ENCODE results near the gene KLHL2.

DNA sequence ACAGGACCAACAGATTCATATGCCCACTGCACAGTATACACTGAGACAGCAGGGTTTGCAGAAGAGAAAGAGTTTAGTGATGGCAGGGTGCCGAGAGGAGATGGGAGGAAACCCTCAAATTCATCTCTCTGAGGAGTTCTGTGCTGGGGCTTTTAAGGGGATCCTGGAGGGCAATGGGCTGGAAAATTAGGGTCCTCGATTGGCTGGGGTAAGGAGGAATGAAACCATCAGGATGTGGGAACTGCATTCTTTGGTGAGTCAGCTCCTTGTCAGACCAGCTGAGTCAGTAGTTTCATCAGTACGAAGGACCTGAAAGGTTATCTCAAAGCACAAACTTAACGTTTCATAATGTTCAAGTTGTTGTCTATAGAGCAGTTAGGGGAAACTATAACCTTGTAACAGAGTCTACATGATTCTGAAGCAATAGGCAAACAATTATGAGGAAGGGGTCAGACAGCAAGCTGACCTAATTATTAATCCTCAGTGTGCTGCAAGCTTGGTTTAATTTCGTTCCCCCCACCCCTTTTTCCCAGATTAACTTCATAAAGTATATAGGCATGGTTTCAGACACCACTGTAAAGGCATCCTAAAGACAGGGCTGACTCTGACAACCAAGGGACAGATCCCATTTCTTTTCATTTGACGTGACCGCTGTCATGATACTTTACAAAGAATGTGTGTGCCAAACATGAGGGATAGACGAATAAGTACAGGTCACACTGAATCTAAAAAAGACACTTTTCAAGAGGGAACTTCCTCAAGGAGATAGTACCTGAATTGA is 118.6 kb downstream of the KLHL2 start:
- TF ChIP-seq, protein P1, sequence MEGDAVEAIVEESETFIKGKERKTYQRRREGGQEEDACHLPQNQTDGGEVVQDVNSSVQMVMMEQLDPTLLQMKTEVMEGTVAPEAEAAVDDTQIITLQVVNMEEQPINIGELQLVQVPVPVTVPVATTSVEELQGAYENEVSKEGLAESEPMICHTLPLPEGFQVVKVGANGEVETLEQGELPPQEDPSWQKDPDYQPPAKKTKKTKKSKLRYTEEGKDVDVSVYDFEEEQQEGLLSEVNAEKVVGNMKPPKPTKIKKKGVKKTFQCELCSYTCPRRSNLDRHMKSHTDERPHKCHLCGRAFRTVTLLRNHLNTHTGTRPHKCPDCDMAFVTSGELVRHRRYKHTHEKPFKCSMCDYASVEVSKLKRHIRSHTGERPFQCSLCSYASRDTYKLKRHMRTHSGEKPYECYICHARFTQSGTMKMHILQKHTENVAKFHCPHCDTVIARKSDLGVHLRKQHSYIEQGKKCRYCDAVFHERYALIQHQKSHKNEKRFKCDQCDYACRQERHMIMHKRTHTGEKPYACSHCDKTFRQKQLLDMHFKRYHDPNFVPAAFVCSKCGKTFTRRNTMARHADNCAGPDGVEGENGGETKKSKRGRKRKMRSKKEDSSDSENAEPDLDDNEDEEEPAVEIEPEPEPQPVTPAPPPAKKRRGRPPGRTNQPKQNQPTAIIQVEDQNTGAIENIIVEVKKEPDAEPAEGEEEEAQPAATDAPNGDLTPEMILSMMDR (IDR thresholded peaks at IDR 0.05; ENCODE audit: poor library complexity) = no peak
- TF ChIP-seq EZH2phosphoT487 (IDR thresholded peaks at IDR 0.05; ENCODE audit: low read depth, severe bottlenecking, unreplicated experiment) (no peak), EZH2 (IDR thresholded peaks at IDR 0.05; ENCODE audit: borderline replicate concordance) (no peak)
